SK-N-MC (cell line): Measurements from ENCODE around the gene FGD5.

Source experiments
- EZH2 ChIP-seq: fragments of 200-600 bp; sonication (generic); IDR thresholded peaks from one replicate; pipeline ENCODE4 v1.6.1; 2017; ENCODE audit warnings: antibody characterized with exemption
- FOXP2 ChIP-seq: optimal IDR thresholded peaks from 2 replicates; pipeline ENCODE3; 2011; ENCODE audit warnings: mild to moderate bottlenecking, moderate library complexity; ENCODE audit not compliant: insufficient read depth; ENCODE audit errors: extremely low read length, control extremely low read depth
- POLR2AphosphoS5 ChIP-seq: IDR thresholded peaks from 2 replicates; pipeline ENCODE4 v1.6.1; 2012; ENCODE audit warnings: mild to moderate bottlenecking, low read depth, low read length, borderline replicate concordance

- no peak for TF ChIP-seq FOXP2
- TF ChIP-seq EZH2 = no peak
- no peak for TF ChIP-seq POLR2AphosphoS5
These were observed 4.1 kb downstream of the FGD5 start for GRCh38 chr3:14822670-14823390.
